H1 (cell line): ENCODE measurements around the gene MRPS18B. TPM values are rescaled to one million over a fixed set of nuclear protein-coding genes. Genes with fewer than 3 reads are reported as not detected.

Experiments used
- CEBPB ChIP-seq: IDR thresholded peaks from 2 replicates; pipeline ENCODE4 v1.6.1; 2012; ENCODE audit warnings: low read depth, low read length
- EGR1 ChIP-seq: IDR thresholded peaks from 2 replicates; pipeline ENCODE4 v1.6.1; 2011; ENCODE audit warnings: low read depth, low read length, borderline replicate concordance
- EP300 ChIP-seq, 2 experiments: IDR thresholded peaks; 1 replicate in 1 of 2; 2 replicates in 1 of 2; pipeline ENCODE4 v1.6.1; 2011 to 2012; ENCODE audit warnings: low read depth in 2 of 2, low read length in 2 of 2, mild to moderate bottlenecking in 2 of 2, borderline replicate concordance in 1 of 2, inconsistent platforms in 1 of 2, moderate library complexity in 1 of 2
- RAD21 ChIP-seq, 2 experiments: IDR thresholded peaks in 1 of 2; conservative IDR thresholded peaks in 1 of 2; 2 replicates each; pipeline ENCODE4 v1.6.1; 2011; ENCODE audit warnings: low read depth in 2 of 2, low read length in 2 of 2, improper control_type of control experiment in 1 of 2, inconsistent platforms in 1 of 2, mild to moderate bottlenecking in 1 of 2, moderate library complexity in 1 of 2
- TBP ChIP-seq: IDR thresholded peaks from 2 replicates; pipeline ENCODE4 v1.6.1; 2011; ENCODE audit warnings: low read depth, low read length, improper control_type of control experiment
- polyA plus RNA-seq, 7 experiments: library from polyadenylated mRNA; depleted of rRNA in 3 of 7; stranded (reverse) in 5 of 7; unstranded in 2 of 7; fragments of >200 nt in 5 of 7; fragments of 200-250 nt in 2 of 7; gene quantifications; 1 replicate in 5 of 7; 2 replicates in 1 of 7; 4 replicates in 1 of 7; pipeline versions ENCODE4 v1.2.1 to v1.2.3, GENCODE V29; 2011 to 2013; ENCODE audit warnings: missing spikeins in 2 of 7, mixed read lengths in 2 of 7
- total RNA-seq: library from RNA; stranded (reverse); fragmentation: NEBNext Ultra II Directional; extraction: Animal tissue kit (Norgen Biotek cat#: 25700); gene quantifications from 2 replicates; pipeline ENCODE4 v1.2.1, GENCODE V29; 2021
- TF ChIP-seq, protein P1 (sequence below): IDR thresholded peaks from 2 replicates; pipeline ENCODE4 v1.6.1; 2011; ENCODE audit warnings: low read length, improper control_type of control experiment

MRPS18B gene
- total and polyA plus RNA-seq, 2 of the 8 experiments (the other 6 are each of a cell fraction or from before 2014, with no cell fraction given), result 57.8 to 83.3 TPM

DNA sequence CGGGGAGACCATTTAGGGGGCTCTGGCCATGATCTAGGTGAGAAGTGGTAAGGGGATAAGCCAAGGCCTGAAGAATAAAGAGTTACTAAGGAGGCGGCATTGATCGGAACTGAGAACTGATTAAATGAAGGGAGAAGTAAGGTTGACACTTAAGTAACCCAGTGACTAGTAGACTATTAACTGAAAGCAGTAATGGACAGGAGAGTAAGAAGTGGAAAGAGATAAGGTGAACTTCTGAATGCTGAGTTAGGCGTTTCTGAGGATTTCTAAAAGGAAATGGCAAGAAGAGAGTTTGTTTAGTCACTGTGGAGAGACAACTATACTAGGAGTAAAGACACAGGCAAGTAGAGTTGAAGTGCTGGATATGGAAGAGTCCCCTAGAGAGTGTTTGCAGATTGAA is 44.5 kb upstream of the MRPS18B start (continued):
- TF ChIP-seq TBP (no peak), RAD21 (IDR thresholded peaks at IDR 0.05 in 1 of 2, conservative IDR thresholded peaks at IDR 0.05 in 1 of 2; ENCODE audit: low read depth in 2 of 2, low read length in 2 of 2) (no peak), CEBPB (no peak), EGR1 (no peak), EP300 (IDR thresholded peaks at IDR 0.05; ENCODE audit: borderline replicate concordance in 1 of 2, low read depth in 2 of 2, low read length in 2 of 2) (no peak)
- TF ChIP-seq, protein P1, sequence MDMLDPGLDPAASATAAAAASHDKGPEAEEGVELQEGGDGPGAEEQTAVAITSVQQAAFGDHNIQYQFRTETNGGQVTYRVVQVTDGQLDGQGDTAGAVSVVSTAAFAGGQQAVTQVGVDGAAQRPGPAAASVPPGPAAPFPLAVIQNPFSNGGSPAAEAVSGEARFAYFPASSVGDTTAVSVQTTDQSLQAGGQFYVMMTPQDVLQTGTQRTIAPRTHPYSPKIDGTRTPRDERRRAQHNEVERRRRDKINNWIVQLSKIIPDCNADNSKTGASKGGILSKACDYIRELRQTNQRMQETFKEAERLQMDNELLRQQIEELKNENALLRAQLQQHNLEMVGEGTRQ, result no peak
